HL-60 (cell line): ENCODE data around the gene CACNG8.

Source experiments
- POLR2AphosphoS5 ChIP-seq: IDR thresholded peaks from 2 replicates; pipeline ENCODE4 v1.6.1; 2012; ENCODE audit warnings: low read depth
- REST ChIP-seq: IDR thresholded peaks from 2 replicates; pipeline ENCODE4 v1.6.1; 2012; ENCODE audit warnings: low read depth; ENCODE audit not compliant: insufficient replicate concordance
- SPI1 ChIP-seq: IDR thresholded peaks from 2 replicates; pipeline ENCODE4 v1.6.1; 2012; ENCODE audit warnings: low read depth, mild to moderate bottlenecking, borderline replicate concordance
- TF ChIP-seq, protein P1 (sequence below): IDR thresholded peaks from one replicate; pipeline ENCODE4 v1.5.1; 2011; ENCODE audit warnings: low read length, control low read depth, inconsistent platforms; ENCODE audit not compliant: insufficient read depth

DNA sequence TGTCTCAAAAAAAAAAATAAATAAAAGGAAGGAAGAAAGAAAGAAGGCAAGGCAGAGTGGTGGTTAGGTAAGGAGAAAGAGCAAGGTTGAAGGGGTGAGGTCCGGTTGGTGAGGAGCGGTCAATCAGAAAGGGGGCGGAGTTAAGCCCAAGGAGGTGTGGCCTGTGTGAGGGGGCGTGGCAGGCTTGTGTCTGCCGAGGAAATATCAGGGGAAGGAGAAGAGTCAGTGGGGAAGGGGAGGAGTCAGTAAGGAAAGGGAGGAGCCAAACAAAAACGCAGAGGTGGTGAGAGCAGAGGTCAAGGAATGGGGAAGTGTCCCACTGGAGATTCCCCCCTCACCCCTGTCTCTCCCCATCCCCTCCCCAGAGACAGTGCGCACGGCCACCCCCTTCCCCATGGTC, 47.7 kb upstream of the CACNG8 start:
- TF ChIP-seq, protein P1, sequence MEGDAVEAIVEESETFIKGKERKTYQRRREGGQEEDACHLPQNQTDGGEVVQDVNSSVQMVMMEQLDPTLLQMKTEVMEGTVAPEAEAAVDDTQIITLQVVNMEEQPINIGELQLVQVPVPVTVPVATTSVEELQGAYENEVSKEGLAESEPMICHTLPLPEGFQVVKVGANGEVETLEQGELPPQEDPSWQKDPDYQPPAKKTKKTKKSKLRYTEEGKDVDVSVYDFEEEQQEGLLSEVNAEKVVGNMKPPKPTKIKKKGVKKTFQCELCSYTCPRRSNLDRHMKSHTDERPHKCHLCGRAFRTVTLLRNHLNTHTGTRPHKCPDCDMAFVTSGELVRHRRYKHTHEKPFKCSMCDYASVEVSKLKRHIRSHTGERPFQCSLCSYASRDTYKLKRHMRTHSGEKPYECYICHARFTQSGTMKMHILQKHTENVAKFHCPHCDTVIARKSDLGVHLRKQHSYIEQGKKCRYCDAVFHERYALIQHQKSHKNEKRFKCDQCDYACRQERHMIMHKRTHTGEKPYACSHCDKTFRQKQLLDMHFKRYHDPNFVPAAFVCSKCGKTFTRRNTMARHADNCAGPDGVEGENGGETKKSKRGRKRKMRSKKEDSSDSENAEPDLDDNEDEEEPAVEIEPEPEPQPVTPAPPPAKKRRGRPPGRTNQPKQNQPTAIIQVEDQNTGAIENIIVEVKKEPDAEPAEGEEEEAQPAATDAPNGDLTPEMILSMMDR: no peak
- TF ChIP-seq POLR2AphosphoS5: no peak
- no peak for TF ChIP-seq REST
- TF ChIP-seq SPI1: no peak
